Gastroesophageal sphincter (tissue), 4 donors: ENCODE data around the gene U2SURP. TPM values are rescaled to one million over a fixed set of nuclear protein-coding genes. Genes with fewer than 3 reads are reported as not detected.
"Not testable (repeated sequence)": the region's sequence is repeated elsewhere in the genome, so short reads cannot be mapped to it uniquely, and the experiment has no call there.

Experiments used
- ATAC-seq: fragments of 150-250 bp; one replicate; pipeline ENCODE4 v1.9.1; 2016; ENCODE audit warnings: mild to moderate bottlenecking, moderate library complexity
- H3K27ac ChIP-seq, 4 donors: fragments of 200-600 bp; sonication (generic) in 3 of 4; 1 replicate in 3 of 4; 2 replicates in 1 of 4; pipeline ENCODE4 v1.5.1; 2016 to 2019
- H3K27me3 ChIP-seq: fragments of 200-600 bp; sonication (generic); one replicate; pipeline ENCODE4 v1.5.1; 2019
- H3K36me3 ChIP-seq, 2 donors: fragments of 200-600 bp; sonication (generic); one replicate each; pipeline ENCODE4 v1.5.1; 2019; ENCODE audit warnings: control low read depth in 1 of 2
- H3K4me1 ChIP-seq, 3 donors: fragments of 200-600 bp; sonication (generic); 1 replicate in 2 of 3; 2 replicates in 1 of 3; pipeline ENCODE4 v1.5.1; 2016 to 2019; ENCODE audit warnings: control low read depth in 2 of 3
- H3K4me3 ChIP-seq, 2 donors: fragments of 200-600 bp; sonication (generic); one replicate each; pipeline ENCODE4 v1.5.1; 2019; ENCODE audit warnings: mild to moderate bottlenecking in 1 of 2, moderate library complexity in 1 of 2
- H3K9me3 ChIP-seq, 3 donors: fragments of 200-600 bp; sonication (generic); one replicate each; pipeline ENCODE4 v1.5.1; 2017 to 2019; ENCODE audit warnings: control low read depth in 2 of 3
- CTCF ChIP-seq, 4 experiments: fragments of 200-600 bp in 2 of 4; fragments of 450-650 bp in 2 of 4; sonication (generic) in 1 of 4; IDR thresholded peaks; one replicate each; pipeline ENCODE4 v1.5.1; 2017 to 2019; ENCODE audit warnings: antibody characterized with exemption in 4 of 4, mild to moderate bottlenecking in 2 of 4, moderate library complexity in 2 of 4
- EP300 ChIP-seq: sonication (generic); formaldehyde crosslinking; IDR thresholded peaks from one replicate; pipeline ENCODE4 v1.6.1; 2017; ENCODE audit warnings: antibody characterized with exemption, mild to moderate bottlenecking
- POLR2A ChIP-seq, 2 donors: fragments of 450-650 bp; IDR thresholded peaks; one replicate each; pipeline ENCODE4 v1.6.1; 2017; ENCODE audit warnings: antibody characterized with exemption in 2 of 2, mild to moderate bottlenecking in 2 of 2, moderate library complexity in 1 of 2
- POLR2AphosphoS5 ChIP-seq: sonication (generic); formaldehyde crosslinking; IDR thresholded peaks from one replicate; pipeline ENCODE4 v1.6.1; 2017; ENCODE audit warnings: antibody characterized with exemption
- WGBS, 2 donors: methylation state at CpG; one replicate each; pipeline ENCODE4 v1.1.5; 2018; ENCODE audit warnings: low coverage in 1 of 2; 5-methylcytosine and 5-hydroxymethylcytosine counted together
- total RNA-seq, 4 donors: library from RNA; depleted of rRNA; stranded (reverse); fragments of >200 nt; gene quantifications; one replicate each; pipeline ENCODE4 v1.1.0, GENCODE V29; 2016

The U2SURP gene
- total RNA-seq, 4 donors from 2014 or later, result 40.5 to 111 (median 60.4) TPM

GRCh38 chr3:143045639-143046038 is 44.3 kb downstream of the U2SURP start:
- Histone ChIP-seq H3K27me3 (no peaks in the 10 kb centered on the region), H3K36me3 (peaks cover 5 to 67% of the 10 kb centered on the region in 2 donors), H3K4me1 (no peaks in the 10 kb centered on the region), H3K9me3 (no peaks in the 10 kb centered on the region), H3K4me3 (no peak overlapping the region), H3K27ac (no peak overlapping the region)
- 73 to 92% methylated on average over 2 of the region's 2 CpGs for WGBS, 2 donors
- TF ChIP-seq POLR2A (IDR thresholded peaks at IDR 0.05) (no peak), POLR2AphosphoS5 (no peak), EP300 (no peak), CTCF (IDR thresholded peaks at IDR 0.05) (no peak)
- ATAC-seq, result no peak

- H3K36me3 ChIP-seq, result peaks cover 5 to 72% of the 10 kb centered on the region in 2 donors
- H3K4me3 ChIP-seq, H3K4me1 ChIP-seq, H3K9me3 ChIP-seq, H3K27me3 ChIP-seq, ATAC-seq, H3K27ac ChIP-seq: not testable (repeated sequence)
- WGBS, 2 donors, result 92 to 100% methylated on average over 2 to 3 of the region's 5 CpGs
Observed at GRCh38 chr3:143046075-143046474, 44.7 kb downstream of the U2SURP start.

GRCh38 chr3:143054011-143054410 is 52.6 kb downstream of the U2SURP start:
- Histone ChIP-seq H3K9me3 (no peaks in the 10 kb centered on the region), H3K27ac (no peak overlapping the region), H3K4me1 (no peaks in the 10 kb centered on the region), H3K27me3 (no peaks in the 10 kb centered on the region), H3K4me3 (no peak overlapping the region), H3K36me3 (peaks cover 9 to 95% of the 10 kb centered on the region in 2 donors)
- WGBS, 2 donors, result 73 to 91% methylated on average over 2 of the region's 2 CpGs
- TF ChIP-seq CTCF (IDR thresholded peaks at IDR 0.05) (no peak), POLR2AphosphoS5 (no peak), POLR2A (IDR thresholded peaks at IDR 0.05) (no peak), EP300 (no peak)
- no peak for ATAC-seq

- no peaks in the 10 kb centered on the region for H3K9me3 ChIP-seq
- no peak overlapping the region for H3K4me3 ChIP-seq
- WGBS, 2 donors, result 75 to 90% methylated on average over 3 of the region's 3 CpGs
- H3K27me3 ChIP-seq, result no peaks in the 10 kb centered on the region
- H3K36me3 ChIP-seq, result peaks cover 9 to 73% of the 10 kb centered on the region in 2 donors
- ATAC-seq, result no peak
- no peak for TF ChIP-seq POLR2A (IDR thresholded peaks at IDR 0.05)
- TF ChIP-seq POLR2AphosphoS5, result no peak
- TF ChIP-seq EP300, result no peak
- no peak for TF ChIP-seq CTCF (IDR thresholded peaks at IDR 0.05)
- no peak overlapping the region for H3K27ac ChIP-seq
- H3K4me1 ChIP-seq, result no peaks in the 10 kb centered on the region
Observed at GRCh38 chr3:143056372-143056771, 55.0 kb downstream of the U2SURP start.

GRCh38 chr3:143060906-143061305 is 59.5 kb downstream of the U2SURP start:
- TF ChIP-seq CTCF (IDR thresholded peaks at IDR 0.05) (no peak), EP300 (no peak), POLR2A (IDR thresholded peaks at IDR 0.05) (no peak), POLR2AphosphoS5 (no peak)
- Histone ChIP-seq H3K4me3 (no peak overlapping the region), H3K27ac (no peak overlapping the region), H3K27me3 (no peaks in the 10 kb centered on the region), H3K9me3 (no peaks in the 10 kb centered on the region), H3K4me1 (no peaks in the 10 kb centered on the region), H3K36me3 (peaks cover under 1 to 27% of the 10 kb centered on the region in 2 donors)
- 75 to 84% methylated on average over 3 of the region's 3 CpGs for WGBS, 2 donors
- ATAC-seq, result no peak
